Astrocyte (in vitro differentiated cells and primary cell): ENCODE results near the gene SENP3. TPM values are rescaled to one million over a fixed set of nuclear protein-coding genes. Genes with fewer than 3 reads are reported as not detected.

Source experiments
- DNase-seq: peaks from one replicate; pipeline ENCODE4 v3.0.0-alpha.2; 2010; ENCODE audit warnings: low read depth
- FAIRE-seq: peaks from 2 replicates; lab custom pipeline; 2011; peaks lifted over from hg19 to GRCh38; lab: Jason Lieb, UNC
- H2AFZ ChIP-seq: 2 replicates; pipeline ENCODE4 v1.6.0; 2012; ENCODE audit warnings: low read depth, low read length, inconsistent platforms
- H3K27ac ChIP-seq: 2 replicates; pipeline ENCODE4 v1.5.1; 2011; ENCODE audit warnings: low read depth, low read length, inconsistent platforms
- H3K27me3 ChIP-seq: 2 replicates; pipeline ENCODE4 v1.6.0; 2011; ENCODE audit warnings: low read length, inconsistent platforms; ENCODE audit not compliant: insufficient read depth
- H3K36me3 ChIP-seq: 2 replicates; pipeline ENCODE4 v1.5.1; 2011; ENCODE audit warnings: low read length, inconsistent platforms; ENCODE audit not compliant: insufficient read depth
- H3K4me1 ChIP-seq: 2 replicates; pipeline ENCODE4 v1.5.1; 2011; ENCODE audit warnings: low read length, inconsistent platforms; ENCODE audit not compliant: insufficient read depth
- H3K4me2 ChIP-seq: 2 replicates; pipeline ENCODE4 v1.6.0; 2012; ENCODE audit warnings: low read length, inconsistent platforms
- H3K4me3 ChIP-seq: 2 replicates; pipeline ENCODE4 v1.5.1; 2011; ENCODE audit warnings: low read depth, mild to moderate bottlenecking, low read length, inconsistent platforms; ENCODE audit not compliant: insufficient read depth
- H3K79me2 ChIP-seq: 2 replicates; pipeline ENCODE4 v1.6.0; 2012; ENCODE audit warnings: mild to moderate bottlenecking, low read length, inconsistent platforms; ENCODE audit not compliant: insufficient read depth
- H3K9ac ChIP-seq: 2 replicates; pipeline ENCODE4 v1.6.0; 2012; ENCODE audit warnings: mild to moderate bottlenecking, low read length, inconsistent platforms
- H3K9me3 ChIP-seq: 2 replicates; pipeline ENCODE4 v1.5.1; 2012; ENCODE audit warnings: low read depth, mild to moderate bottlenecking, low read length, inconsistent platforms; ENCODE audit not compliant: insufficient read depth
- H4K20me1 ChIP-seq: 2 replicates; pipeline ENCODE4 v1.6.0; 2012; ENCODE audit warnings: low read length, inconsistent platforms; ENCODE audit not compliant: insufficient read depth
- H3K27ac Mint-ChIP-seq: one replicate; pipeline ENCODE4 v1.8.0; 2021; ENCODE audit warnings: mild to moderate bottlenecking, mixed read lengths; ENCODE audit not compliant: unreplicated experiment
- H3K27me3 Mint-ChIP-seq: one replicate; pipeline ENCODE4 v1.8.0; 2021; ENCODE audit warnings: low read depth, mixed read lengths; ENCODE audit not compliant: unreplicated experiment
- H3K36me3 Mint-ChIP-seq: one replicate; pipeline ENCODE4 v1.8.0; 2021; ENCODE audit warnings: low read depth, mixed read lengths; ENCODE audit not compliant: unreplicated experiment
- H3K4me1 Mint-ChIP-seq: one replicate; pipeline ENCODE4 v1.8.0; 2021; ENCODE audit warnings: low read depth, mixed read lengths; ENCODE audit not compliant: unreplicated experiment
- H3K4me3 Mint-ChIP-seq: one replicate; pipeline ENCODE4 v1.8.0; 2021; ENCODE audit warnings: mild to moderate bottlenecking, moderate library complexity, mixed read lengths; ENCODE audit not compliant: unreplicated experiment
- H3K9me3 Mint-ChIP-seq: one replicate; pipeline ENCODE4 v1.8.0; 2021; ENCODE audit warnings: mild to moderate bottlenecking, mixed read lengths; ENCODE audit not compliant: unreplicated experiment
- CTCF ChIP-seq: IDR thresholded peaks from 2 replicates; pipeline ENCODE4 v1.5.1; 2011; ENCODE audit warnings: low read depth, mild to moderate bottlenecking, inconsistent platforms, low read length, moderate library complexity; ENCODE audit not compliant: insufficient read depth
- EZH2 ChIP-seq: IDR thresholded peaks from 2 replicates; pipeline ENCODE4 v1.6.1; 2012; ENCODE audit warnings: mild to moderate bottlenecking, low read length, inconsistent platforms; ENCODE audit not compliant: insufficient read depth
- total RNA-seq: library from RNA; stranded (reverse); gene quantifications from 2 replicates; pipeline ENCODE4 v1.2.1, GENCODE V29; 2021

The SENP3 gene
- total RNA-seq, 1 donor from 2014 or later: 51.4 TPM

DNA sequence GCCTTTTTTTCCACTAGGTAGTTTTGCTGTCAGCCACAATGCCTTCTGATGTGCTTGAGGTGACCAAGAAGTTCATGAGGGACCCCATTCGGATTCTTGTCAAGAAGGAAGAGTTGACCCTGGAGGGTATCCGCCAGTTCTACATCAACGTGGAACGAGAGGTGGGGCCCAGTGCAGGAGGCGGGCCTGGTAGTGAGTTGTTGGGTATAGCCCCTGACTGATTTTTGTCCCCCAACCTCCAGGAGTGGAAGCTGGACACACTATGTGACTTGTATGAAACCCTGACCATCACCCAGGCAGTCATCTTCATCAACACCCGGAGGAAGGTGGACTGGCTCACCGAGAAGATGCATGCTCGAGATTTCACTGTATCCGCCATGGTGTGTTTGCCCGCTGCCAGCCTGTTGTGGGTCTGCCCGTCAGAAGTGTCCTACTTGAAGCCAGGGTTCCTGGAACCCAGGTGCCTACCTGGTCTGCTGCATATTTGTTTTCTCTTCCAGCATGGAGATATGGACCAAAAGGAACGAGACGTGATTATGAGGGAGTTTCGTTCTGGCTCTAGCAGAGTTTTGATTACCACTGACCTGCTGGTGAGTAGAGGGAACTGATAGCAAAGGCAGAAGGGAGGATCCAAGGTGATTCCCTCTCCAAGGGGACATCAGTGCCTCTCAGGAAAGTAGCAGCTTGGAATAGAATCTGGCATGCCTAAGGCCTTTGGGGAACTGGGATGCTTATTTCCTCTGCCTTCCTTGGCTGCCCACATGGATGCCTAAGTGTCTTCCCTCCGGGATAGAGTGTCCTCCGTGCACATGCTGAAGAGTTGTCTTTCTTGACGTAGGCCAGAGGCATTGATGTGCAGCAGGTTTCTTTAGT, 15.8 kb downstream of the SENP3 start:
- Histone ChIP-seq H3K4me1 (peaks cover 40% of the 10 kb centered on the region), H3K27ac (no peak overlapping the region), H3K4me3 (no peak overlapping the region), H4K20me1 (peaks cover 79% of the 10 kb centered on the region), H3K36me3 (peaks cover 51% of the 10 kb centered on the region), H3K9ac (peak overlapping the region; percentile 19), H3K27me3 (no peaks in the 10 kb centered on the region), H3K79me2 (peaks cover 76% of the 10 kb centered on the region), H3K4me2 (peak overlapping the region; percentile 6), H2AFZ (no peak overlapping the region), H3K9me3 (no peaks in the 10 kb centered on the region)
- peaks cover 48% of the 10 kb centered on the region for H3K36me3 Mint-ChIP-seq
- H3K4me1 Mint-ChIP-seq: peaks cover 56% of the 10 kb centered on the region
- TF ChIP-seq CTCF: no peak
- no peak for TF ChIP-seq EZH2
- H3K27ac Mint-ChIP-seq: peak overlapping the region; percentile 83
- no peaks in the 10 kb centered on the region for H3K27me3 Mint-ChIP-seq
- FAIRE-seq (no peak), DNase-seq (no peak)
- peak overlapping the region; percentile 97 for H3K4me3 Mint-ChIP-seq
- no peaks in the 10 kb centered on the region for H3K9me3 Mint-ChIP-seq

DNA sequence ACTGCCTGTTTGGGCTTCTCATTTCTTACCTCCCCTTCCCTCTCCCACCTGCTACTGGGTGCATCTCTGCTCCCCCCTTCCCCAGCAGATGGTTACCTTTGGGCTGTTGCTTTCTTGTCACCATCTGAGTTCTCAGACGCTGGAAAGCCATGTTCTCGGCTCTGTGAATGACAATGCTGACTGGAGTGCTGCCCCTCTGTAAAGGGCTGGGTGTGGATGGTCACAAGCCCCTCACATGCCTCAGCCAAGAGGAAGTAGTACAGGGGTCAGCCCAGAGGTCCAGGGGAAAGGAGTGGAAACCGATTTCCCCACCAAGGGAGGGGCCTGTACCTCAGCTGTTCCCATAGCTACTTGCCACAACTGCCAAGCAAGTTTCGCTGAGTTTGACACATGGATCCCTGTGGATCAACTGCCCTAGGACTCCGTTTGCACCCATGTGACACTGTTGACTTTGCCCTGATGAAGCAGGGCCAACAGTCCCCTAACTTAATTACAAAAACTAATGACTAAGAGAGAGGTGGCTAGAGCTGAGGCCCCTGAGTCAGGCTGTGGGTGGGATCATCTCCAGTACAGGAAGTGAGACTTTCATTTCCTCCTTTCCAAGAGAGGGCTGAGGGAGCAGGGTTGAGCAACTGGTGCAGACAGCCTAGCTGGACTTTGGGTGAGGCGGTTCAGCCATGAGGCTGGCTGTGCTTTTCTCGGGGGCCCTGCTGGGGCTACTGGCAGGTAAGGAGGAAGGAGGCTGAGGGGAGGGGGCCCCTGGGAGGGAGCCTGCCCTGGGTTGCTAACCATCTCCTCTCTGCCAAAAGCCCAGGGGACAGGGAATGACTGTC, 17.5 kb downstream of the SENP3 start, which contains the start of gene CD68:
Gene CD68, plus strand, starts transcription at position 638 of the 833 bp plus-strand sequence. Its CDS starts 40 bp downstream, at position 678.
- FAIRE-seq (peak; percentile 23), DNase-seq (peak; percentile 79)
- peaks cover 57% of the 10 kb centered on the region for H3K4me1 Mint-ChIP-seq
- H3K9me3 Mint-ChIP-seq: no peaks in the 10 kb centered on the region
- TF ChIP-seq EZH2: no peak
- no peak for TF ChIP-seq CTCF
- Histone ChIP-seq H3K9ac (peak within 1 kb of the TSS; percentile 57), H3K4me2 (peak within 1 kb of the TSS; percentile 61), H2AFZ (no peak within 1 kb of the TSS), H4K20me1 (peaks cover 64% of the 10 kb centered on the region), H3K27ac (peak within 1 kb of the TSS; percentile 60), H3K27me3 (no peaks in the 10 kb centered on the region), H3K4me3 (no peak within 1 kb of the TSS), H3K79me2 (peaks cover 69% of the 10 kb centered on the region), H3K36me3 (peaks cover 46% of the 10 kb centered on the region), H3K4me1 (peaks cover 50% of the 10 kb centered on the region), H3K9me3 (no peaks in the 10 kb centered on the region)
- H3K36me3 Mint-ChIP-seq: peaks cover 46% of the 10 kb centered on the region
- H3K27ac Mint-ChIP-seq: peak within 1 kb of the TSS; percentile 83
- H3K27me3 Mint-ChIP-seq: no peaks in the 10 kb centered on the region
- H3K4me3 Mint-ChIP-seq: peak within 1 kb of the TSS; percentile 47
